Activated CD8-positive, alpha-beta T cell treated with anti-CD3 and anti-CD28 coated beads, Interleukin-2, amount 10 ng/mL, durations not matched to agents 7 days and 5 days (primary cell): ENCODE measurements around the gene AHDC1. TPM values are rescaled to one million over a fixed set of nuclear protein-coding genes. Genes with fewer than 3 reads are reported as not detected.

Source experiments
- ATAC-seq: fragments of 150-1000 bp; cut with Tn5 transposase; one replicate; pipeline ENCODE4 v1.10.0; 2021; ENCODE audit warnings: moderate library complexity
- CTCF ChIA-PET: fragments of 350-600 bp; sonication (Branson Sonifier 250); formaldehyde crosslinking; loops from one replicate; lab custom pipeline; 2021; ENCODE audit warnings: antibody characterized with exemption; lab: Charles Lee
- POLR2A ChIA-PET: fragments of 350-600 bp; sonication (Branson Sonifier 250); formaldehyde crosslinking; loops from one replicate; lab custom pipeline; 2021; ENCODE audit warnings: antibody characterized with exemption; lab: Charles Lee
- DNase-seq: peaks from one replicate; pipeline ENCODE4 v3.0.0-alpha.2; 2020
- H3K27ac Mint-ChIP-seq: one replicate; pipeline ENCODE4 v1.8.0; 2021; ENCODE audit warnings: mild to moderate bottlenecking, mixed read lengths
- H3K27me3 Mint-ChIP-seq: one replicate; pipeline ENCODE4 v1.8.0; 2021; ENCODE audit warnings: low read depth, mixed read lengths
- H3K36me3 Mint-ChIP-seq: one replicate; pipeline ENCODE4 v1.8.0; 2021; ENCODE audit warnings: low read depth, mixed read lengths
- H3K4me1 Mint-ChIP-seq: one replicate; pipeline ENCODE4 v1.8.0; 2021; ENCODE audit warnings: low read depth, mixed read lengths
- H3K4me3 Mint-ChIP-seq: one replicate; pipeline ENCODE4 v1.8.0; 2021; ENCODE audit warnings: mild to moderate bottlenecking, mixed read lengths
- H3K9me3 Mint-ChIP-seq: one replicate; pipeline ENCODE4 v1.8.0; 2022; ENCODE audit warnings: mixed read lengths; ENCODE audit not compliant: insufficient read depth
- total RNA-seq, 2 experiments: library from RNA; stranded (reverse); gene quantifications; one replicate each; pipeline ENCODE4 v1.2.3, GENCODE V29; 2021

The AHDC1 gene
- total RNA-seq, 2 experiments from 2014 or later, result 20.9 to 22.7 TPM

GRCh38 chr1:27596261-27596660, 7.7 kb downstream of the AHDC1 start:
- CTCF ChIA-PET, result interaction anchor here (1.1 to 8.9 kb wide), 5 partner anchors 11 to 73 kb away, joined by 4 to 73 read pairs (median 4); no protein-coding TSS in a partner anchor
- Mint-ChIP-seq H3K4me1 (peaks cover 4% of the 10 kb centered on the region), H3K36me3 (no peaks in the 10 kb centered on the region)

DNA sequence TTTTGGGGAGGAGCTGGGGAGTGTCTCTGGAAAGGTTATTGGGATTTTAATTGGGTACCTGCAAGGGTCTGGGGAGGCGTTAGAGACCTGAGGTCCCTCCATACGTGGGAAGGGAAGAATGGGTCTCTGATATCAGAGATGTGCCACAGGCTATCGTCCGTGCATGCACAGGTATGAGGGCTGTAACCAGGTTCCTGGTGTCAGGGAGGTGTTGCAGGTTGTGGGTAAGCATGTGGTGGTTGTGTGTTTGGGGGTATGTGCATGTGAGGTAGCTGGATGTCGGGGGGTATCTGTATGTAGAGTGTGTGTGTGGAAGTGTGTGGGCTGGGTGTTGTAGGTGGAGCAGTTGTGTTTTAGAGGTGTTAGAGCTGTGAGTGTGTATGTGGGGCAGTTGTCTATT, 8.3 kb downstream of the AHDC1 start:
- no peaks in the 10 kb centered on the region for H3K9me3 Mint-ChIP-seq
- ATAC-seq (peak; percentile 29), DNase-seq (peak; percentile 42)
- no peaks in the 10 kb centered on the region for H3K36me3 Mint-ChIP-seq
- no peaks in the 10 kb centered on the region for H3K27me3 Mint-ChIP-seq
- no peak overlapping the region for H3K4me3 Mint-ChIP-seq
- CTCF ChIA-PET, result interaction anchor here (0.9 to 8.9 kb wide), 9 partner anchors 11 to 239 kb away, joined by 3 to 73 read pairs (median 4); no protein-coding TSS in a partner anchor
- no peak overlapping the region for H3K27ac Mint-ChIP-seq
- POLR2A ChIA-PET, result no interaction called here
- no peaks in the 10 kb centered on the region for H3K4me1 Mint-ChIP-seq

More at GRCh38 chr1:27596261-27596660, 7.7 kb downstream of the AHDC1 start:
- H3K27ac Mint-ChIP-seq, result no peak overlapping the region
- no peaks in the 10 kb centered on the region for H3K9me3 Mint-ChIP-seq
- POLR2A ChIA-PET, result interaction anchor here (1.1 kb wide), 1 partner anchor 231 kb away, joined by 3 read pairs; no protein-coding TSS in a partner anchor
- no peak overlapping the region for H3K4me3 Mint-ChIP-seq
- DNase-seq (no peak), ATAC-seq (no peak)
- no peaks in the 10 kb centered on the region for H3K27me3 Mint-ChIP-seq

DNA sequence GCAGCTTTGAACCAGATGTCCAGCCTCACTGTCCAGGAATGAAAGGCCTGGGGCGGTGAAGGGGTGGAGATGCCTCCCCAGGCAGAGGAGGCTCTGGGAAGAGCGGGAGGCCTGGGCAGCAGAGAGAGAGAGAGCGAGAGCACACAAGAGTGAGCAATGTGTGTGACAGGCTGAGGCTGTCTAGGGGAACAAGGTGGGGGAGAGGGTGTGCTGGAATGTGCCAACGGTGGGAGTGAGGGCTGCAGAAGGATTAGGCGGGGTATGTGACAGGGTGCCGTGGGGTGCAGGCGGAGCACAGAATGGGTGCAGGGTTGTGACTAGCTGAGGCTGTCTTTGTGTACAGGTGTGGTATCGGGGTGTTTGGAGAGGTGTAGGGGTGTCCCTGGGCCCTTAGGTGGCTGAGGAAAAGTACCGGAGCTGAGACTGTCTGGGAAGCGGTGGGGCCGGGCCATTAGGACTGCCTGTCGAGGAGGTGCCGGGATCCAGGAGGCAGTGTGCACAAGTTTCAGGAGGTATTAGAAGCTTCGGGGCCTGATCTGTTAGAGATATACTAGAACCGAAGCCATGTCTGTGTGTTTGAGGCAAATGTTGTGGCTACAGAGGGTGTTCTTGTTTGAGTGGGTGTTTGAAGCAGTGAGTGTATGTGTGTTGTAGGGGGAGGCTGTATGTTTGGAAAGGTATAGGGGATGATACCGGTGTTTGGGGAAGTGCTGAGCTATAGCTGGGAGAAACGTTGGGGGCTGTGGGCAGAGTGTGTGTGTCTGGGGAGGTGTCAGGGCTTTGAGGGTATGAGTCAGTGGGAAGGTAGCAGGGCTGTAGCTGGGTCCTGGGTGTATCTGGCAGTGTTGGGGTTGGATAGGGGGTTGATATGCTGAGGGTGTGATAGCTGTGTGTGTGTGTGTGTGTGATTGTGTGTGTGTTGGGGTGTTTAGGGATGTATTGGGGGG, 9.1 kb downstream of the AHDC1 start:
- CTCF ChIA-PET, result interaction anchor here (0.9 to 8.9 kb wide), 9 partner anchors 12 to 238 kb away, joined by 3 to 73 read pairs (median 4); no protein-coding TSS in a partner anchor
- no peaks in the 10 kb centered on the region for H3K27me3 Mint-ChIP-seq
- POLR2A ChIA-PET, result interaction anchor here (0.5 kb wide), 1 partner anchor 125 kb away, joined by 4 read pairs; no protein-coding TSS in a partner anchor
- DNase-seq (peak; percentile 39), ATAC-seq (peak; percentile 57)
- no peaks in the 10 kb centered on the region for H3K4me1 Mint-ChIP-seq
- no peaks in the 10 kb centered on the region for H3K9me3 Mint-ChIP-seq
- no peak overlapping the region for H3K27ac Mint-ChIP-seq
- no peak overlapping the region for H3K4me3 Mint-ChIP-seq
- H3K36me3 Mint-ChIP-seq, result no peaks in the 10 kb centered on the region

GRCh38 chr1:27593678-27594563, 10.0 kb downstream of the AHDC1 start:
- ChIA-PET CTCF (no interaction called here), POLR2A (interaction anchor here (0.5 kb wide), 1 partner anchor 126 kb away, joined by 4 read pairs; no protein-coding TSS in a partner anchor)
- Mint-ChIP-seq H3K4me3 (no peak overlapping the region), H3K4me1 (no peaks in the 10 kb centered on the region), H3K27me3 (no peaks in the 10 kb centered on the region), H3K27ac (no peak overlapping the region), H3K36me3 (no peaks in the 10 kb centered on the region), H3K9me3 (no peaks in the 10 kb centered on the region)
- DNase-seq (no peak), ATAC-seq (no peak)

GRCh38 chr1:27592931-27593677, 10.8 kb downstream of the AHDC1 start:
- H3K36me3 Mint-ChIP-seq, result no peaks in the 10 kb centered on the region
- H3K9me3 Mint-ChIP-seq, result no peaks in the 10 kb centered on the region
- ChIA-PET POLR2A (no interaction called here), CTCF (interaction anchor here (1.4 to 2.1 kb wide), 2 partner anchors 24 to 36 kb away, joined by 4 to 11 read pairs; no protein-coding TSS in a partner anchor)
- DNase-seq, result no peak
- H3K4me1 Mint-ChIP-seq, result no peaks in the 10 kb centered on the region
- no peaks in the 10 kb centered on the region for H3K27me3 Mint-ChIP-seq
- no peak overlapping the region for H3K4me3 Mint-ChIP-seq
- ATAC-seq, result no peak
- no peak overlapping the region for H3K27ac Mint-ChIP-seq

- Mint-ChIP-seq H3K36me3 (no peaks in the 10 kb centered on the region), H3K4me1 (no peaks in the 10 kb centered on the region), H3K4me3 (no peak overlapping the region), H3K27me3 (no peaks in the 10 kb centered on the region), H3K27ac (no peak overlapping the region), H3K9me3 (no peaks in the 10 kb centered on the region)
- ATAC-seq (no peak), DNase-seq (no peak)
- POLR2A ChIA-PET, result interaction anchor here (0.6 kb wide), 1 partner anchor 99 kb away, joined by 4 read pairs; no protein-coding TSS in a partner anchor
- CTCF ChIA-PET, result interaction anchor here (0.9 to 2.1 kb wide), 3 partner anchors 12 to 36 kb away, joined by 3 to 11 read pairs (median 4); partner anchors contain the start of gene AHDC1
These were observed 11.6 kb downstream of the AHDC1 start for GRCh38 chr1:27592232-27592930.

- CTCF ChIA-PET, result interaction anchor here (0.9 to 2.1 kb wide), 3 partner anchors 12 to 35 kb away, joined by 3 to 11 read pairs (median 4); partner anchors contain the start of gene AHDC1
- DNase-seq (no peak), ATAC-seq (no peak)
- Mint-ChIP-seq H3K27ac (no peak overlapping the region), H3K4me3 (no peak overlapping the region), H3K27me3 (no peaks in the 10 kb centered on the region), H3K9me3 (no peaks in the 10 kb centered on the region), H3K36me3 (no peaks in the 10 kb centered on the region), H3K4me1 (no peaks in the 10 kb centered on the region)
- POLR2A ChIA-PET, result interaction anchor here (0.6 to 0.7 kb wide), 2 partner anchors 28 to 99 kb away, joined by 4 read pairs; no protein-coding TSS in a partner anchor
These were observed 12.3 kb downstream of the AHDC1 start for GRCh38 chr1:27591622-27592021.

DNA sequence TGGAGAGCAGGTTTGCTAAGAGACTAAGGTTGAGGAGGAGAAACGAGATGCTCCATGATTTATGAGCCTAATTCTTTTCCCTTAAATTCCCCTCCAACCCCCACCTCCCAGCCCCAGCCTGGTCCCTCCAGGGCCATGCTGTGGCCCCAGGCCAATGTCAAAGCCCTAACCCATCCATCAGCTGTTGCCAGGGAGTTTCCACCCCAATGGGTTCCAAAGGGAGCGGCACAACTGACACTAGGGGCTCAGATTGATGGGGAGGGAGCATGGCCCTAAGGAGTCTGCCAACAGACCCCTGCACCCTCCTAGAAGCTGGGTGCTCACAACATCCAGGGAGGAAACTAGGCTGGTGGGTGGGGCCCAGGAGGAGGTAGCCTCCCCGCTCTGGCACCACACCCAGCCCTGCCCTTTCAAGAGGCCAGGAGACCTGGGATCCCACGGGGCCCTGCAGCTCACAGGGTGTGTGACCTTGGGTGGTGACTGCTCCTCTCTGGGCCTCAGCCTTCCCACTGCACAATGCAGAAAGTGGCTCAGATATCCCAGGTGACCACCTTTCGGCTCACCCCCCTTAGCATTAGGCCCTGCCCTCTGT, 12.9 kb downstream of the AHDC1 start:
- POLR2A ChIA-PET, result interaction anchor here (0.7 kb wide), 1 partner anchor 27 kb away, joined by 4 read pairs; no protein-coding TSS in a partner anchor
- Mint-ChIP-seq H3K4me1 (no peaks in the 10 kb centered on the region), H3K36me3 (no peaks in the 10 kb centered on the region), H3K4me3 (no peak overlapping the region), H3K9me3 (no peaks in the 10 kb centered on the region), H3K27me3 (no peaks in the 10 kb centered on the region), H3K27ac (no peak overlapping the region)
- CTCF ChIA-PET, result interaction anchor here (1.6 to 2.1 kb wide), 2 partner anchors 34 kb away, joined by 5 to 11 read pairs; no protein-coding TSS in a partner anchor
- DNase-seq (no peak), ATAC-seq (no peak)

DNA sequence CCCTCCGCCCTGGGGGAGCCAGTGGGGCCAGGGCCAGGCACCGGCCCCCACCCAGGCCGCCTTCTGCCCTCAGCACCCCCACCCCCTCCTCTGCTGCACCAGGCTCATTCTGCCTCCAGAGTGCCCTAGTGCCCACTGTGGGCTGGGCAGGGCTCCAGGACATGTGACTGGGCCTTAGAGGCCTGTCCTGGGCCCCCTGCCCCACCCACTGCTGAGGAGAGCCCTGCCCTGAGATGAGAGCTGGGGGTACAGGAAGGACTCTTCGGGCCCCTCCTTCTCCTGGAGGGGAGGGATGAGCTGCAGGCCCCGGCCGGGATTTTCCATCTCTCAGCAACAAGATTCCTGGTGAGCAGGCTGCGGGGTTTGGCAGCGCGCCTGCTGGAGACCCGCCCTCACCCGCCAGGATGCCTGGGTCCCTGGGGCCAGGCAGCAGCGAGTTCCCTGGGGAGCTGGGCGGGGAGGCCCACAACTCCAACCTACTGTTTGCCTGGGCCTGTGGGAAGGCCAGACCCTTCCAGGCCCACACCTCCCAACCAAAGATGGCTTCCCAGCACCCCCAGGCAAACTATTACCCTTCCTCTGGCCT, 14.0 kb downstream of the AHDC1 start:
- no peaks in the 10 kb centered on the region for H3K9me3 Mint-ChIP-seq
- H3K36me3 Mint-ChIP-seq, result no peaks in the 10 kb centered on the region
- H3K4me1 Mint-ChIP-seq, result no peaks in the 10 kb centered on the region
- ATAC-seq (no peak), DNase-seq (no peak)
- CTCF ChIA-PET, result interaction anchor here (1.6 kb wide), 1 partner anchor 33 kb away, joined by 5 read pairs; no protein-coding TSS in a partner anchor
- H3K27ac Mint-ChIP-seq, result no peak overlapping the region
- POLR2A ChIA-PET, result no interaction called here
- H3K4me3 Mint-ChIP-seq, result no peak overlapping the region
- H3K27me3 Mint-ChIP-seq, result no peaks in the 10 kb centered on the region
